Adrenal gland (tissue), 5 donors: Measurements from ENCODE around the gene ITGBL1.

Experiments
- CTCF ChIP-seq, 6 experiments: fragments of 450-650 bp in 4 of 6; fragments of 200-600 bp in 2 of 6; sonication (generic) in 1 of 6; IDR thresholded peaks; 1 replicate in 5 of 6; 2 replicates in 1 of 6; pipeline versions ENCODE4 v1.5.1 to v1.8.0; 2016 to 2021; ENCODE audit warnings: antibody characterized with exemption in 6 of 6, mild to moderate bottlenecking in 2 of 6, moderate library complexity in 1 of 6
- POLR2A ChIP-seq, 2 donors: fragments of 450-650 bp; IDR thresholded peaks; one replicate each; pipeline ENCODE4 v1.6.1; 2017; ENCODE audit warnings: antibody characterized with exemption in 2 of 2, mild to moderate bottlenecking in 2 of 2, moderate library complexity in 1 of 2
- donor health status: DM: no; HTN: no; CAD: no.

- TF ChIP-seq POLR2A (IDR thresholded peaks at IDR 0.05) = no peak
- TF ChIP-seq CTCF (IDR thresholded peaks at IDR 0.05) = no peak
Observed at GRCh38 chr13:101457176-101457575, 4.7 kb downstream of the ITGBL1 start.
